Measurements from ENCODE around the gene SEMA6D. TPM values are rescaled to one million over a fixed set of nuclear protein-coding genes. Genes with fewer than 3 reads are reported as not detected.

SEMA6D gene
- total RNA-seq, 3 donors from 2014 or later = not detected

GRCh38 chr15:47767035-47767434 lies 49.7 kb downstream of the SEMA6D start:
- Mint-ChIP-seq H3K4me1 (ENCODE audit: low read depth) (no peaks in the 10 kb centered on the region), H3K9me3 (no peaks in the 10 kb centered on the region), H3K27me3 (ENCODE audit: low read depth) (no peaks in the 10 kb centered on the region), H3K36me3 (ENCODE audit: insufficient read depth) (no peaks in the 10 kb centered on the region), H3K4me3 (no peak overlapping the region)
- DNase-seq (no peak), ATAC-seq (no peak)

- no peaks in the 10 kb centered on the region for H3K36me3 Mint-ChIP-seq (ENCODE audit: insufficient read depth)
- H3K4me3 Mint-ChIP-seq = no peak overlapping the region
- H3K27me3 Mint-ChIP-seq (ENCODE audit: low read depth) = no peaks in the 10 kb centered on the region
- no peaks in the 10 kb centered on the region for H3K4me1 Mint-ChIP-seq (ENCODE audit: low read depth)
- no peaks in the 10 kb centered on the region for H3K9me3 Mint-ChIP-seq
- no peak for ATAC-seq
- DNase-seq = no peak
These were observed 51.4 kb downstream of the SEMA6D start for GRCh38 chr15:47768735-47769134.

- no peak for DNase-seq
- H3K27me3 Mint-ChIP-seq (ENCODE audit: low read depth) = no peaks in the 10 kb centered on the region
- no peaks in the 10 kb centered on the region for H3K36me3 Mint-ChIP-seq (ENCODE audit: insufficient read depth)
- no peak overlapping the region for H3K4me3 Mint-ChIP-seq
- ATAC-seq = no peak
- no peaks in the 10 kb centered on the region for H3K9me3 Mint-ChIP-seq
- H3K4me1 Mint-ChIP-seq (ENCODE audit: low read depth) = no peaks in the 10 kb centered on the region
These were observed 51.9 kb downstream of the SEMA6D start for GRCh38 chr15:47769166-47769565.

GRCh38 chr15:47773143-47773542 lies 55.8 kb downstream of the SEMA6D start:
- Mint-ChIP-seq H3K36me3 (ENCODE audit: insufficient read depth) (no peaks in the 10 kb centered on the region), H3K4me3 (no peak overlapping the region), H3K4me1 (ENCODE audit: low read depth) (no peaks in the 10 kb centered on the region), H3K27me3 (ENCODE audit: low read depth) (no peaks in the 10 kb centered on the region), H3K9me3 (no peaks in the 10 kb centered on the region)
- DNase-seq = no peak
- ATAC-seq = no peak

GRCh38 chr15:47778263-47778770 lies 61.0 kb downstream of the SEMA6D start:
- ATAC-seq = no peak
- H3K4me1 Mint-ChIP-seq (ENCODE audit: low read depth) = no peaks in the 10 kb centered on the region
- H3K4me3 Mint-ChIP-seq = no peak overlapping the region
- H3K27me3 Mint-ChIP-seq (ENCODE audit: low read depth) = no peaks in the 10 kb centered on the region
- DNase-seq = no peak
- no peaks in the 10 kb centered on the region for H3K9me3 Mint-ChIP-seq
- no peaks in the 10 kb centered on the region for H3K36me3 Mint-ChIP-seq (ENCODE audit: insufficient read depth)

GRCh38 chr15:47780971-47781370 lies 63.7 kb downstream of the SEMA6D start:
- ATAC-seq (no peak), DNase-seq (no peak)
- Mint-ChIP-seq H3K27me3 (ENCODE audit: low read depth) (no peaks in the 10 kb centered on the region), H3K9me3 (no peaks in the 10 kb centered on the region), H3K4me1 (ENCODE audit: low read depth) (no peaks in the 10 kb centered on the region), H3K36me3 (ENCODE audit: insufficient read depth) (no peaks in the 10 kb centered on the region), H3K4me3 (no peak overlapping the region)

- H3K9me3 Mint-ChIP-seq = no peaks in the 10 kb centered on the region
- ATAC-seq = no peak
- H3K27me3 Mint-ChIP-seq (ENCODE audit: low read depth) = no peaks in the 10 kb centered on the region
- DNase-seq = no peak
- no peaks in the 10 kb centered on the region for H3K4me1 Mint-ChIP-seq (ENCODE audit: low read depth)
- H3K36me3 Mint-ChIP-seq (ENCODE audit: insufficient read depth) = no peaks in the 10 kb centered on the region
- H3K4me3 Mint-ChIP-seq = no peak overlapping the region
These were observed 64.2 kb downstream of the SEMA6D start for GRCh38 chr15:47781527-47781926.

GRCh38 chr15:47784820-47785219 lies 67.5 kb downstream of the SEMA6D start:
- Mint-ChIP-seq H3K9me3 (peaks cover 5% of the 10 kb centered on the region), H3K4me1 (ENCODE audit: low read depth) (no peaks in the 10 kb centered on the region), H3K36me3 (ENCODE audit: insufficient read depth) (no peaks in the 10 kb centered on the region), H3K27me3 (ENCODE audit: low read depth) (no peaks in the 10 kb centered on the region), H3K4me3 (no peak overlapping the region)
- no peak for DNase-seq
- no peak for ATAC-seq

- DNase-seq = no peak
- Mint-ChIP-seq H3K4me1 (ENCODE audit: low read depth) (no peaks in the 10 kb centered on the region), H3K9me3 (peaks cover 5% of the 10 kb centered on the region), H3K4me3 (no peak overlapping the region), H3K36me3 (ENCODE audit: insufficient read depth) (no peaks in the 10 kb centered on the region), H3K27me3 (ENCODE audit: low read depth) (no peaks in the 10 kb centered on the region)
- no peak for ATAC-seq
These were observed 69.1 kb downstream of the SEMA6D start for GRCh38 chr15:47786371-47786770.

GRCh38 chr15:47787875-47788274 lies 70.6 kb downstream of the SEMA6D start:
- ATAC-seq (no peak), DNase-seq (no peak)
- Mint-ChIP-seq H3K4me1 (ENCODE audit: low read depth) (no peaks in the 10 kb centered on the region), H3K36me3 (ENCODE audit: insufficient read depth) (no peaks in the 10 kb centered on the region), H3K4me3 (no peak overlapping the region), H3K27me3 (ENCODE audit: low read depth) (no peaks in the 10 kb centered on the region), H3K9me3 (peaks cover 5% of the 10 kb centered on the region)

GRCh38 chr15:47788685-47789084 lies 71.4 kb downstream of the SEMA6D start:
- Mint-ChIP-seq H3K4me1 (ENCODE audit: low read depth) (no peaks in the 10 kb centered on the region), H3K4me3 (no peak overlapping the region), H3K36me3 (ENCODE audit: insufficient read depth) (no peaks in the 10 kb centered on the region), H3K27me3 (ENCODE audit: low read depth) (no peaks in the 10 kb centered on the region), H3K9me3 (peaks cover 5% of the 10 kb centered on the region)
- DNase-seq (no peak), ATAC-seq (no peak)

GRCh38 chr15:47791161-47791560 lies 73.9 kb downstream of the SEMA6D start:
- no peak for ATAC-seq
- no peaks in the 10 kb centered on the region for H3K36me3 Mint-ChIP-seq (ENCODE audit: insufficient read depth)
- H3K4me1 Mint-ChIP-seq (ENCODE audit: low read depth) = no peaks in the 10 kb centered on the region
- H3K9me3 Mint-ChIP-seq = peaks cover 9% of the 10 kb centered on the region
- no peak overlapping the region for H3K4me3 Mint-ChIP-seq
- DNase-seq = no peak
- H3K27me3 Mint-ChIP-seq (ENCODE audit: low read depth) = no peaks in the 10 kb centered on the region

- Mint-ChIP-seq H3K36me3 (ENCODE audit: insufficient read depth) (no peaks in the 10 kb centered on the region), H3K9me3 (peaks cover 9% of the 10 kb centered on the region), H3K4me3 (no peak overlapping the region), H3K27me3 (ENCODE audit: low read depth) (peaks cover 2% of the 10 kb centered on the region), H3K4me1 (ENCODE audit: low read depth) (no peaks in the 10 kb centered on the region)
- ATAC-seq (no peak), DNase-seq (no peak)
These were observed 74.9 kb downstream of the SEMA6D start for GRCh38 chr15:47792231-47792630.

- Mint-ChIP-seq H3K36me3 (ENCODE audit: insufficient read depth) (no peaks in the 10 kb centered on the region), H3K9me3 (peaks cover 4% of the 10 kb centered on the region), H3K4me1 (ENCODE audit: low read depth) (no peaks in the 10 kb centered on the region), H3K4me3 (no peak overlapping the region), H3K27me3 (ENCODE audit: low read depth) (peaks cover 2% of the 10 kb centered on the region)
- DNase-seq = no peak
- ATAC-seq = no peak
These were observed 77.1 kb downstream of the SEMA6D start for GRCh38 chr15:47794252-47794914.

- H3K9me3 Mint-ChIP-seq = peaks cover 4% of the 10 kb centered on the region
- H3K27me3 Mint-ChIP-seq (ENCODE audit: low read depth) = peaks cover 2% of the 10 kb centered on the region
- ATAC-seq (no peak), DNase-seq (no peak)
- H3K4me3 Mint-ChIP-seq = no peak overlapping the region
- H3K4me1 Mint-ChIP-seq (ENCODE audit: low read depth) = no peaks in the 10 kb centered on the region
- H3K36me3 Mint-ChIP-seq (ENCODE audit: insufficient read depth) = no peaks in the 10 kb centered on the region
These were observed 78.6 kb downstream of the SEMA6D start for GRCh38 chr15:47795864-47796263.
